ENCODE data around the gene OGDH.

Gene OGDH

DNA sequence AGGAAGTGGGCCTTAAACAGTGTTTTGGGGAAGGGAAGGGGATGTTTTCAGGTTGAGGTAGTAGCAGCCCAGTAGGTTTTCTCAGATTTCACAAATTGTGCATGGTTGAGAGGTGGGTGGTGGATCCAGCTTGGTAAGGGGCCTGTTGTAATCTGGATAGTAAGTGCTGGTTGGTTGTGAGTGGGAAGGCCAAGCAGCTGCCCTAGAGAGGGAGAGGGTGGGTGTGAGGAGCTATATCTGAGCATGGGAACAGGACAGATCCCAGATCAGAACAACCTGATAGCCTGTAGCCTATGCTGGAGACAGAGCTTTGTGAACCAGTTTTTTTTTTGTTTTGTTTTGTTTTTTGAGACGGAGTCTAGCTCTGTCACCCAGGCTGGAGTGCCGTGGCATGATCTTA lies 88.3 kb downstream of the OGDH start:
- Histone ChIP-seq H3F3A (ENCODE audit: insufficient read depth, low read length) (no peaks in the 10 kb centered on the region), H3K4me1 (ENCODE audit: low read length) (no peaks in the 10 kb centered on the region), H3K9me3 (replicated peaks; ENCODE audit: insufficient read depth, low read length) (no peaks in the 10 kb centered on the region), H2AFZ (ENCODE audit: low read length) (no peak overlapping the region), H3K79me2 (ENCODE audit: low read length) (no peaks in the 10 kb centered on the region), H3K27ac (ENCODE audit: low read length) (no peak overlapping the region), H4K20me1 (ENCODE audit: insufficient read depth, low read length) (no peaks in the 10 kb centered on the region), H3K9me2 (replicated peaks; ENCODE audit: insufficient read depth, low read length) (no peaks in the 10 kb centered on the region), H3K36me3 (replicated peaks; ENCODE audit: insufficient read depth, low read length) (peaks cover 10% of the 10 kb centered on the region; the same call in 1 of the 2 replicates), H3K4me2 (ENCODE audit: low read depth, low read length) (no peak overlapping the region), H3K27me3 (replicated peaks; ENCODE audit: insufficient read depth, low read length) (no peaks in the 10 kb centered on the region), H3K9ac (ENCODE audit: low read length) (no peak overlapping the region), H3K4me3 (ENCODE audit: low read length) (no peak overlapping the region)
- TF ChIP-seq EZH2phosphoT487 (IDR thresholded peaks at IDR 0.05; ENCODE audit: low read length) (no peak), EZH2 (optimal IDR thresholded peaks at IDR 0.05; ENCODE audit: low read depth, low read length) (no peak)
- TF ChIP-seq, protein P1, sequence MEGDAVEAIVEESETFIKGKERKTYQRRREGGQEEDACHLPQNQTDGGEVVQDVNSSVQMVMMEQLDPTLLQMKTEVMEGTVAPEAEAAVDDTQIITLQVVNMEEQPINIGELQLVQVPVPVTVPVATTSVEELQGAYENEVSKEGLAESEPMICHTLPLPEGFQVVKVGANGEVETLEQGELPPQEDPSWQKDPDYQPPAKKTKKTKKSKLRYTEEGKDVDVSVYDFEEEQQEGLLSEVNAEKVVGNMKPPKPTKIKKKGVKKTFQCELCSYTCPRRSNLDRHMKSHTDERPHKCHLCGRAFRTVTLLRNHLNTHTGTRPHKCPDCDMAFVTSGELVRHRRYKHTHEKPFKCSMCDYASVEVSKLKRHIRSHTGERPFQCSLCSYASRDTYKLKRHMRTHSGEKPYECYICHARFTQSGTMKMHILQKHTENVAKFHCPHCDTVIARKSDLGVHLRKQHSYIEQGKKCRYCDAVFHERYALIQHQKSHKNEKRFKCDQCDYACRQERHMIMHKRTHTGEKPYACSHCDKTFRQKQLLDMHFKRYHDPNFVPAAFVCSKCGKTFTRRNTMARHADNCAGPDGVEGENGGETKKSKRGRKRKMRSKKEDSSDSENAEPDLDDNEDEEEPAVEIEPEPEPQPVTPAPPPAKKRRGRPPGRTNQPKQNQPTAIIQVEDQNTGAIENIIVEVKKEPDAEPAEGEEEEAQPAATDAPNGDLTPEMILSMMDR (IDR thresholded peaks at IDR 0.05; ENCODE audit: low read length) = no peak
- DNase-seq = no peak

DNA sequence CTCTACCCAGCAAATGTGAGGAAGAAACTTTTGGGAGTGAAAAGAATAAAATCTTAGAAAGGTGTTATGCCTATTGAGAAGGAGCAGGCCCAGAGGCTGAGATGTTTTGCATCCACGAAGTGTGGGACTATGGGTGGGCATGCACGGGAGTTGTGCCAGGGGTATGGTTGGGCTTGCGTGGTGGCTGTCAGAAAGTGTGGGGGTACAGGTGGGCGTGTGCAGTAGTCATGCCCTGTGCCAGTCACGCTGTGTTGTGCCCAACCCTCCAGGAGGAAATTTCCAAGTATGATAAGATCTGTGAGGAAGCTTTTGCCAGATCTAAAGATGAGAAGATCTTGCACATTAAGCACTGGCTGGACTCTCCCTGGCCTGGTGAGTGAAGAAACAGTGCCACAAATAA lies 89.3 kb downstream of the OGDH start:
- no peaks in the 10 kb centered on the region for H4K20me1 ChIP-seq (ENCODE audit: insufficient read depth, low read length)
- no peaks in the 10 kb centered on the region for H3F3A ChIP-seq (ENCODE audit: insufficient read depth, low read length)
- no peaks in the 10 kb centered on the region for H3K27me3 ChIP-seq (replicated peaks; ENCODE audit: insufficient read depth, low read length)
- no peak overlapping the region for H3K9ac ChIP-seq (ENCODE audit: low read length)
- no peaks in the 10 kb centered on the region for H3K4me1 ChIP-seq (ENCODE audit: low read length)
- H3K36me3 ChIP-seq (replicated peaks; ENCODE audit: insufficient read depth, low read length) = peaks cover 10% of the 10 kb centered on the region; the same call in 1 of the 2 replicates
- H3K9me3 ChIP-seq (replicated peaks; ENCODE audit: insufficient read depth, low read length) = no peaks in the 10 kb centered on the region
- no peak overlapping the region for H3K4me2 ChIP-seq (ENCODE audit: low read depth, low read length)
- no peaks in the 10 kb centered on the region for H3K79me2 ChIP-seq (ENCODE audit: low read length)
- H3K27ac ChIP-seq (ENCODE audit: low read length) = no peak overlapping the region
- H3K4me3 ChIP-seq (ENCODE audit: low read length) = no peak overlapping the region
- no peaks in the 10 kb centered on the region for H3K9me2 ChIP-seq (replicated peaks; ENCODE audit: insufficient read depth, low read length)
- no peak for DNase-seq
- TF ChIP-seq EZH2phosphoT487 (IDR thresholded peaks at IDR 0.05; ENCODE audit: low read length) (no peak), EZH2 (optimal IDR thresholded peaks at IDR 0.05; ENCODE audit: low read depth, low read length) (no peak)
- TF ChIP-seq, protein P1 (IDR thresholded peaks at IDR 0.05; ENCODE audit: low read length) = no peak
- no peak overlapping the region for H2AFZ ChIP-seq (ENCODE audit: low read length)

DNA sequence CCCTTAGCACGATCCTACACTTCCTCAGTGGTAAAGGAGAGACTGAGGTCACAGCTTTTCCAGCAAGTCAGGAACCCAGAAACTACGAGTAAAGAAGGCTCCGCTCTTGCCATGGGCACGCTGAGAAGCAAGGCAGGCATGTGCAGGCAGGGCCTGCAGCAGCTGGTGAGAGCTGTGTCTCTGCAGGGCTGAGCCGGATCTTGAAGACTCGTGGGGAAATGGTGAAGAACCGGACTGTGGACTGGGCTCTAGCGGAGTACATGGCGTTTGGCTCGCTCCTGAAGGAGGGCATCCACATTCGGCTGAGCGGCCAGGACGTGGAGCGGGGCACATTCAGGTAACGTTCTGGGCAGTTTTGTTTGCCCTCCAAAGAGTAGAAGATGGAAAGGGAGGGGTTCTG lies 90.3 kb downstream of the OGDH start:
- Histone ChIP-seq H3K4me1 (ENCODE audit: low read length) (no peaks in the 10 kb centered on the region), H4K20me1 (ENCODE audit: insufficient read depth, low read length) (no peaks in the 10 kb centered on the region), H3K27ac (ENCODE audit: low read length) (no peak overlapping the region), H3K36me3 (replicated peaks; ENCODE audit: insufficient read depth, low read length) (peaks cover 10% of the 10 kb centered on the region; the same call in 1 of the 2 replicates), H3K4me3 (ENCODE audit: low read length) (no peak overlapping the region), H3K79me2 (ENCODE audit: low read length) (no peaks in the 10 kb centered on the region), H3K9me3 (replicated peaks; ENCODE audit: insufficient read depth, low read length) (no peaks in the 10 kb centered on the region), H2AFZ (ENCODE audit: low read length) (no peak overlapping the region), H3K9ac (ENCODE audit: low read length) (no peak overlapping the region), H3K27me3 (replicated peaks; ENCODE audit: insufficient read depth, low read length) (no peaks in the 10 kb centered on the region), H3K4me2 (ENCODE audit: low read depth, low read length) (no peak overlapping the region), H3K9me2 (replicated peaks; ENCODE audit: insufficient read depth, low read length) (no peaks in the 10 kb centered on the region), H3F3A (ENCODE audit: insufficient read depth, low read length) (no peaks in the 10 kb centered on the region)
- DNase-seq = no peak
- TF ChIP-seq, protein P1 (IDR thresholded peaks at IDR 0.05; ENCODE audit: low read length) = no peak
- no peak for TF ChIP-seq EZH2phosphoT487 (IDR thresholded peaks at IDR 0.05; ENCODE audit: low read length)
